NB4 (cell line): ENCODE results near the gene FPR2.

Experiments used
- DNase-seq: peaks from one replicate; pipeline ENCODE4 v3.0.0; 2010; ENCODE audit warnings: low read depth
- H3K4me3 ChIP-seq: one replicate; pipeline ENCODE4 v1.5.1; 2011; ENCODE audit warnings: mild to moderate bottlenecking, low read depth, low read length, moderate library complexity
- MYC ChIP-seq: IDR thresholded peaks from 2 replicates; pipeline ENCODE4 v1.6.1; 2011; ENCODE audit warnings: low read depth, low read length
- POLR2A ChIP-seq: IDR thresholded peaks from 2 replicates; pipeline ENCODE4 v1.6.1; 2011; ENCODE audit warnings: mild to moderate bottlenecking; ENCODE audit not compliant: insufficient read length; ENCODE audit errors: extremely low read depth
- TF ChIP-seq, protein P1 (sequence below): IDR thresholded peaks from 2 replicates; pipeline ENCODE4 v1.6.1; 2011; ENCODE audit warnings: low read depth, low read length
- TF ChIP-seq, protein P2 (sequence below): IDR thresholded peaks from one replicate; pipeline ENCODE4 v1.5.1; 2012; ENCODE audit warnings: low read depth, low read length

Gene FPR2

DNA sequence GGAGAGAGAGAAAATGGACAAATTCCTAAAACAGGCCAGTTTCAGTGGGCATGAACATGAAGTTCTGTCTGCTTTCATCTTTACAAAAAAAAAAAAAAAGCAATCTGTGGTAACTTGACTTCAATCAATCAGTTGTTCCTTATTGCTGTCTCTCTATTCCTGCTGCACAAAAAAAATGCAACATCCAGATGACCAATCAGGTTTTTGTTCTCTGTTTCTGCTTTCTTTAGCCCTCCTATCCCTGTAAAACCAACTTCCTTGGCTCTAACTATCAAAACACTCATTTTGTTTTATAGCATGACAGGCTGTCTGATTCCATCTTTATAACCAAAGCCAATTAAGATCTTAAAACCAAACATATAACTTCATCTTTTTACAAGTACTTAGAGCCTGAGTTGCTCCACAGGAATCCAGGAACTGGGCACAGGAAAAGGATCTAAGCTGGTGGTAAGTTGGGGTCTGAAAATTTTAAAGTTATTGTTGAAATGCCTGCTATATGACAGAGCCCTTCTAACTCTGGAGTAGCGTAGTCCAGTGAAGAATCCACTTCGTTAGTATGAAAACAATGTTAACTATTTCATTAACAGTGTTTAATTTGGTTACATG lies 34.0 kb downstream of the FPR2 start, which contains the start of gene FPR3:
TSS of gene FPR3 (plus strand) at position 273 of the 606 bp plus-strand sequence. CDS start 28,592 bp downstream, outside the sequence.
- DNase-seq: no peak
- TF ChIP-seq, protein P1, sequence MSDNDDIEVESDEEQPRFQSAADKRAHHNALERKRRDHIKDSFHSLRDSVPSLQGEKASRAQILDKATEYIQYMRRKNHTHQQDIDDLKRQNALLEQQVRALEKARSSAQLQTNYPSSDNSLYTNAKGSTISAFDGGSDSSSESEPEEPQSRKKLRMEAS: no peak
- TF ChIP-seq, protein P2, sequence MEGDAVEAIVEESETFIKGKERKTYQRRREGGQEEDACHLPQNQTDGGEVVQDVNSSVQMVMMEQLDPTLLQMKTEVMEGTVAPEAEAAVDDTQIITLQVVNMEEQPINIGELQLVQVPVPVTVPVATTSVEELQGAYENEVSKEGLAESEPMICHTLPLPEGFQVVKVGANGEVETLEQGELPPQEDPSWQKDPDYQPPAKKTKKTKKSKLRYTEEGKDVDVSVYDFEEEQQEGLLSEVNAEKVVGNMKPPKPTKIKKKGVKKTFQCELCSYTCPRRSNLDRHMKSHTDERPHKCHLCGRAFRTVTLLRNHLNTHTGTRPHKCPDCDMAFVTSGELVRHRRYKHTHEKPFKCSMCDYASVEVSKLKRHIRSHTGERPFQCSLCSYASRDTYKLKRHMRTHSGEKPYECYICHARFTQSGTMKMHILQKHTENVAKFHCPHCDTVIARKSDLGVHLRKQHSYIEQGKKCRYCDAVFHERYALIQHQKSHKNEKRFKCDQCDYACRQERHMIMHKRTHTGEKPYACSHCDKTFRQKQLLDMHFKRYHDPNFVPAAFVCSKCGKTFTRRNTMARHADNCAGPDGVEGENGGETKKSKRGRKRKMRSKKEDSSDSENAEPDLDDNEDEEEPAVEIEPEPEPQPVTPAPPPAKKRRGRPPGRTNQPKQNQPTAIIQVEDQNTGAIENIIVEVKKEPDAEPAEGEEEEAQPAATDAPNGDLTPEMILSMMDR: no peak
- no peak for TF ChIP-seq MYC
- no peak for TF ChIP-seq POLR2A
- H3K4me3 ChIP-seq: no peak within 1 kb of the TSS

DNA sequence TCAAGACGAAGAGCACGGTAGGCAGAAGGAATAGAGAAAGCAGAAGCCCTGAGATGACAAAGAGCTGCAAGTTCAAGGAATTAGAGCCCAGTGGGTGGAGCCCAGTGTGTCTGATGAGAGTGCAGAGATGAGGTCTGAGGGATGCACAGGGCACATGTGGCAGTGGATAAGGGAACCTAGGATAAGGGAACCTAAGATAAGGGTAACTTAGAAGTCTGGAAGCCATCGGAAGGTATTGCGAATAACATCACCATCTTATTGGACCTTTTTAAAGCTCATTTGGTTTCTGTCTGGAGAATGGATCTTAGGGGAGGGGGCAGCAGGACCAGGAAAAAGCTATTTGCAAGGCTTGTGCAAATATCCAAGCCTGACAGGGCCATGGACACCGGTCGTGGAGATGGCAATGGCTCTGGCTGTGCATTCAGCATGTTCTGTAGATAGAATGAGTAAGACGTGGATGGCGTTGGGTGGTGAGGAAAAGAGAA lies 35.3 kb downstream of the FPR2 start:
- no peak for DNase-seq
- TF ChIP-seq, protein P2: no peak
- TF ChIP-seq POLR2A: no peak
- TF ChIP-seq MYC: no peak
- TF ChIP-seq, protein P1: no peak
- H3K4me3 ChIP-seq: no peak overlapping the region

DNA sequence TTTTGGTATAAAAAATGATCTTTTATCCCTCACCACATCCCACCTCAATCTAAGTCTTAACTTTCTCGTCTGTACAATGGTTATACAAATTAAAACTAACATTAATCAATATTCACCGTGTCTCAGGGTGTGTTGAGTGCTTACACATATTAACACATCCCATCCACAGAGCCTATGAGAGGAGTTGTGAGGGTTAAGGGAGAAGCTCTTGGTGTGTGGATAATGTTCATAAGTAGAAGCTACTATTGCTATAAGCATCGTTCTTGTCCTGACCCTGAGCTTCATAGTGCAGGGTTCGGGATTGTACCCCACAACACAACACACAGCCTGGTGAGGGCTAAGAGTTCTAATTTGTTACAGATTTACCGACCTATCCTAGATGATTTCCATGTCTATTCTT lies 36.5 kb downstream of the FPR2 start:
- DNase-seq: no peak
- TF ChIP-seq, protein P1: no peak

DNA sequence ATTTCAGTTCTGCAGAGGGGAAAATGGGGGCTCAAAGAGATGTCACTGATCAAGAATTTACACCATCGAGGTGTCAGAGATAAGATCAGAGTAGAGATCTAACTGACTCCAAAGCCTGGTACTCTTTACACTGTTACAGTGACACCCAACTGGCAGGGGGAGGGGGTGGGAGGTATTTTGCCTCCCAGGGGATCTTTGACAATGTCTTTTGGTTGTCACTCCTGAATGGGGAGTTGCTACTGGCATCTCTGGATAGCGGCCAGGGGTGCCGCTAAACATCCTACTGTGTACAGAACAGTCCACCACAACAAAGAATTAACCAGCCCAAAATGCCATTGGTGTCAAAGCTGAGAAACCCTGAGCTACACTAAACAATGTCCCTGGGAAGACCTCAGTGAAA lies 37.1 kb downstream of the FPR2 start:
- no peak for DNase-seq
- TF ChIP-seq MYC (no peak), POLR2A (no peak)
- TF ChIP-seq, protein P2: no peak
- H3K4me3 ChIP-seq: no peak overlapping the region

More for the DNA sequence above, 36.5 kb downstream of the FPR2 start:
- no peak overlapping the region for H3K4me3 ChIP-seq

DNA sequence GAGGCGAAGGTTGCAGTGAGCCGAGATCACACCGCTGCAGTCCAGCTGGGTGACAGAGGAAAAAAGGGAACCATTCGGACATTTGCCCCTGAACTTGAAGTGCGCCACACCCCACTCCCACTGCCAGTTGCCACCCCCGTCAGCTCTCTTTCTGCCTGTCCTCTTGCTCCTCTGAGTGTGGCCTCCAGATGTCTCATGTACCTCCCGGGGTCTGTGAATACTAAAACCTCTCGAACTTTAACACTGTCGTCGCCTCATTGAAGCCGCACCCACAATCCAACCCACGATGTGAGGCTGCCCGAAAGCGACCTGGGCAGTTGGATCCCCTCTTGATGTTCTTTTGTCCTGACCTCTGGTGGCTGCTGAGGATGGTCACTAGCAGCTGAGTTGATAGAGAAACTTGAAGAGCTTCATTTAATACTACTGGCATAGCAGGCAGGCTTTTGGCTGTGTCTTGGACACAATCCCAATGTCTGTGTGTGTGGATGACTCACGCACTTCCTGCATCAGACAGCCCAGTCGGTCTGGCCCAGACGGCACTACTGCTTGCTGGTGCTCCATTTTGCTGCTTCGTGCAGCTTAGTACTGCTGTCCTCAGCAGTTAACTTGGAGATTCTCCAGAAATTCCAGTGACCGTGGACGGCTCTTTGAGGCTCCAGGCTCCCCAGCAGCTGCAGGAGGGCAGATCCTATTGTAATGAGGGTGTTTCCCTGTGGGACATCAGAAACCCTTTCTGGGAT lies 38.2 kb downstream of the FPR2 start:
- no peak overlapping the region for H3K4me3 ChIP-seq
- TF ChIP-seq MYC (no peak), POLR2A (no peak)
- TF ChIP-seq, protein P1: no peak
- TF ChIP-seq, protein P2: no peak
- DNase-seq: peak; percentile 79

DNA sequence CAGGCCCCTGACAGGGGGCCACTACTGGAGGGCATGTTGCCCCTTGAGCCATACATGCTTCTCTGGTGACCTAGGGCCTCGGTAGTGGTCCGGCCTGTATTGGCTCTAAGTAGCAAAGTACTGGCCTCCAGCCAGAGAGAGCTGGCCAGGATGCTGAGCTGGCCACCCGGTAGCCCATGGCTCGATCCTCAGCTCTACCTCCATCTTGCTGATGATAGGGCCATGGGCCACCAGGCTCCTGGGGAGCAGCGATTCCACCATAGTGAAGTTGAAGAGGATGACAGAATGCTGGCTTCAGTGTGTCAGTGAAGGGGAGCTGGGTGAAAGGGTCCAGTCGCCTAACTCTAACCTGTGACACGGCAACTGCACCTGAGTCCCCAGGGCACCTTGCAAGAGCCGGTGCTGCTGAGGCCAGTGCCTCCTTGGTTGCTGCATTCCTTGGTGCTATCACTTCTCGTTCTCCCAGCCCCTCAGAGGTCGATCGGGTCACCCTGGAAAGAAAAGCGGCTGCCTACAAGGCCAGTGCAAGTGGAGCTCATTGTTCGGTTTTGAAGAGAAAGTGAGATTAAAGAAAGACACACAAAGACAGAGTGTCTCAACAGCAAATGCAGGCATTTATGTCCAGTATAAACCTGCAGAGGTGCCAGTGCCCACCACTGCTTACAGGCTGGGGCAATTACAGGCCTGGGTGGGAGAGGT lies 38.9 kb downstream of the FPR2 start:
- TF ChIP-seq, protein P2: no peak
- TF ChIP-seq, protein P1: no peak
- TF ChIP-seq POLR2A (no peak), MYC (no peak)
- DNase-seq: no peak
- H3K4me3 ChIP-seq: no peak overlapping the region
